Anterior cingulate cortex (tissue), 58 donors: ENCODE results near the gene SLAMF1.
A peak's percentile ranks its signal among the peaks of the same experiment; 100 is the strongest.

ENCODE experiments used
- DNase-seq, 58 donors: peaks; one replicate each; lab custom pipeline; 2025; lab: John Stamatoyannopoulos, UW

SLAMF1 gene

DNA sequence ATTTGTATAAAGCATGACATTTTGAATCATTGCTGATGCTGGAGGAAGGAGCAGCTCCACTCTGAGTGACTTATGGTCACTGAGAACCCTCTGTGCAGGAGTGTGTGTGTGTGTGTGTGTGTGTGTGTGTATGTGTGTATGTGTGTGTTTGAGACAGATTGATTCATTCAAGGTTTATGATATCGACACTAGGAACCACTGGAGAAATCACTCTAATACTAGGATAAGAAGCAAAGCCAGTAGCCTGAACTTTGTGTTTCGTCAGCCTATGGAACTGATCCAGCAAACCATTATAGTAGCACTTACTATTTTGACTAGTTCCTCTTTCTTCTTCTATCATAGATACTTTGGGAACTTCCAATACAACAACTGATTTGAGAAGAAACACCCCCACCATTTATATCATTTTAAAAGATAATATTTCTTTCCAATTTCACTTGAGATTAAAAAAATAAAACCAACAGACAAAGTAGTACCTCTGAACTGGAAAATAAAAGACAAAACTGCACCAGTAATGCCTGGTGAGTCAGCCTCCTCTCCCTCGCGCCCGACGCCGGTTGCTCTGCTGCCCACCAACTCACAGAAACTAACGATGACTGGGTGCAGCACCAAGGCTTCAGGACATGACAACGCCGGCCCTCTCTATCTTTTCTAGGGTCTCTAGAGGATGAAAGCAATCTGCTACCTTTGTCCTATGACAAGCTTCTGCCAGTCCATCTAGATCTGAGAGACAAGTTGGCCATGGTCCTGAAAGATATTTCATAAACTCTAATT is 20.9 kb downstream of the SLAMF1 start:
- no peak for DNase-seq

DNA sequence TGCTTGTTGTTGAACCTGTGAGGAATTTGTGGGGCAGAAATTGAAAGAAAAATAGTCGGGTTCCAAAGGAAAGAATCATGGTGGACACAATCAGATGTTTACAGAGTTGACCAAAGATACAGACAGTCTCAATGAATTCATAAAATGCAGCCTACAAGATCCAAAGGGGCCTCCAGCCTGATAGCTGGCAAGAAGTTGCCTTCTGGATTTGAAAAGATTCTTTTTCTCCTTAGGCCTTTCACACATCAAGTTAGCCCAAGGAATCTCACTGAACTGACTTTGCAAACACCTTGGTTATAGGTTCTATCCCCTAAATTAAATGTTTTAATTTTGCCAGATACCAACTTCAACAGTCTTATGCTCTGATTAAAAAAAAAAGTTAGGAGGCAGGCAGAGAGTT is 21.5 kb downstream of the SLAMF1 start:
- no peak for DNase-seq

DNA sequence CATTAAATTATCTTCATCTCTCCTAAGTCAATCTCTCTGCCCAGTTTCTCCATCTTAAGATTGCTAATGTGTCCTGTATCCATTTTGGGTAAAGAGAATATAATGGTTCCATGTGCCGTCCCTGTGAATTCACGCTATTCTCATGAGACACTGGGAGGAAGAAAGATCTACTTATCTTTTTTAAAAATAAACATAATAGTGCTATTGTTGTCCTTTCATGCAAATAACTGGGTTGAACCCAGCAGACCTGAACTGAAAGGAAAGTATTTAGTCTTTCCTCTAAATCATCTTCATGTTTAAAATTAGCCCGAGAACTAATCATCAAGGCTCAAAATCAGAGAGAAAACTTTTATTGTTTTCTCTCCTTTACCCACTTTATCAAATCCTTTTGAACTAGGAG is 22.4 kb downstream of the SLAMF1 start:
- no peak for DNase-seq

DNA sequence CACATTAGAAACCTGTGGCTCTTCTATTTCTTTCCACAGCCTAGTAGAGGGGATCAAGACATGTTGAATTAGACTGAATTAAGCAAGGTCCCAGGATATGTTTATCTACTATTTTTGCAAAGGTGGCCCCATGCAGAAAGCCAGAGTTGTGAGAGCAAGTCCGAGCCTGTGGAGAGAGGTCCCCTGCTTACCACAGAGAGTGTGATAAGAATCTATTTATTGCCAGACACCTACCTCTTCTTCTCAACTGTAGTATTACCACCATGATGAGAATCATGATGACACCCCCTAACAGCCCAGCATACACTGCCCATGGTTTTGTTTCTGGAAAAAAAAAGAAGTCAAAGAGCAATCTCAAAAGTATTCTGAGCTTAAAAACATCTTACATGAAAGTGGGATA is 23.0 kb downstream of the SLAMF1 start:
- no peak for DNase-seq

DNA sequence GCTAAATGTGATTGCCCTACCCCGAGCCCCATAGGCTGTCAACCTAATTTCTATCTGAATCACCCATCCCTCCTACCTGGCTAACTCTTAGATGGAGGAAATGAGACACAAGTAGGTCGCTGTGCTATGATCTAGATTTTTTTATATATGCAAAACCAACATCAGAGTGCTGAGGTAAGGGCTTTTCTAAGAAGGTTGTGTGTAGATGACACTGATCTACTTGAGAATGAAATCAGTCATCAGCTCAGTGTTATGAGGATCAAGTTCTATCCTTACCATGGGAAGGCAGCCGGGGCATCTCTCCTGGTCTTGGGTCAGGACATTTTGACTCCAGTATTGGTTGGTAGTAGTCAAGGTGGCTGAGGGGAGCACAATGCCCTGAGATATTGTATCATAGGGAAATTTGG is 23.6 kb downstream of the SLAMF1 start:
- DNase-seq = no peak

DNA sequence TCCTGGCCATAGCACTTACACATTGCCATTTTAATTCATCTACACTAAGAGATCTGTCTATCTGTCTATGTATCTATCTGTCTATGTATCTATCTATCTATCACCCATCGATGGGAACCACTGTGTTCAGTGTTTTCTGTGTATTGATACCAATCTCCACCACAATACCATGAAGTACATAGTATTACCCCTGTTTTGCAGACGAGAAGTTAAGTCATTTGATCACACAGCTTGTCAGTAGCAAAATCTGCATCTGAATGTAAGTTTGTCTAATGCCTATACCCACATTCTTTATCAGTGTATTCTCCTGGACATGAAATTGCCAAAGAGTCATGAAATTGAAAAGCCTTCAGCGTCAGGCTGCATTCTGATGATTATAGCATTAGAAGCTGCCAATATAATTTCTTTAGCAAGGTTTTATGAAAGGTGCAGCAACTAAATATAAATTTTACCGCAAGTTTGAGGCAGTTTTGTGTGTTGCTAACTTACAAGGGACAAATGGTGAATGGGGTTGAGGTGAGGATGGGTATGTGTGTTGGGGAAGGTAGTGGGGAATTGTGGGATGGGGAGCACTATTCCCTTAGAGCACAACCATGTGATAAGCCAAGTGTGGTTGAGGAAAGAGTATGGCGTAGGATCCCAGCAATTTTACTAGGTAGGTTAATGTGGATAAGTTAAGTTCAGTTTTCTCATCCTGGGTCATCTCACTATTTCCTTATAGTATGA is 24.2 kb downstream of the SLAMF1 start:
- no peak for DNase-seq

DNA sequence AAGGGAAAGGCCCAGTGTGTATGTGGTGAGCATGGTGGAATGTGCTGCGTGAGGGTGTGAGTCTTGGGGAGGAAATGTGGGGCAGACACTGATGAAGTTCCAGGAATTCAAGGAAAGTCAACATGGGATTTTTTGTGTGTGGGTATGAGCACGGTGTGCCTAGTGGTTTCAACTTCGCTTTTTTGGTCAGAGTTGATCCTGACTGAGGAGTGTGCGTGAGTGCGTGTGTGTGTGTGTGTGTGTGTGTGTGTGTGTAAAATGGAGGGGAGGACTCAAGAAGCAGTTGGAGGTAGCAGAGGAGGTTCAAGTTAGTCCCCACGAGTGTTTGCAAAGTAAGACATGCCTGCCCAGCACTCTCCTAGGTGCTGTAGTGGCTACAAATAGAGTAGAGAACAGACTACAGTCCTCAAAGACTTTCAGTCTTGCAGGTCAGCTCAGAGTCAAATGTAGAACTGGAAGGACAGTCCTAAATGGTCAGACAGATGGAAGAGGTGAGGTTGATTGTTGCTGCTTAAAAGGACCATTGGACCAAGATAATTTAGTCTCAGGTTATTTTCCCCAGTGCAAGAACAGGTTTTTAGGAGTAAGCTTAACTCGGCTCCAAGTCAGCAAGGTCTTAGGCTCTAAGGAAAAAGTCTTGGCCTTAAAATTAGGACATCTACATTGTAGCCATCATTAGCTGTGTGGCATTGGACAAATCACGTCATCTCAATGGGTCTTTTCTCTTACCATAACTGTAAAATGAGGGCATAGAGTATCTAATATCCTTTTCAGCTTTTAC is 25.0 kb downstream of the SLAMF1 start:
- no peak for DNase-seq

DNA sequence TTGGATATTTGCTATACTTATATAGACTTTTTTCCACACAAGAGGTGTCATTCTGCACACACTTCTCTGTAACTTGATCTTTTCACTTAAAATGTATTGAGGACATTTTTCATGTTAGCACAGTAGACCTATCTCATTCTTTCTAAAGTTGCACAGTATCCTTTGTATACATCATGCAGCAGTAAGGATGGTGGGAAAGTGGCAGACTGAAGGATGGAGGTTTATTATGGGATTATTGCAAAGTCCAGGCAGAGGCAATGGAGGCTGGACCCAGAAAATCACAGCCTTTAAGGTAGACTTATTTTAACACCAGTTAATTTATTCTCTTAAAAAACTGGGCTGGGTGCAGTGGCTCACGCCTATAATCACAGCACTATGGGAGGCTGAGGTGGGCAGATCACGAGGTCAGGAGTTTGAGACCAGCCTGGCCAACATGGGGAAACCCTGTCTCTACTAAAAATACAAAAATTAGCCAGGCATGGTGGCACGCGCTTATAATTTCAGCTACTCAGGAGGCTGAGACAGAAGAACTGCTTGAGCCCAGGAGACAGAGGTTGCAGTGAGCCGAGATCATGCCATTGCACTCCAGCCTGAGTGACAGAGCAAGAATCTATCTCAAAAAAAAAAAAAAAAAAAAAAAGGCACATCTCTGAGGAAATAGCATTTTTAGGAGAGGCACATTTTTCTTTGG is 25.8 kb downstream of the SLAMF1 start:
- DNase-seq = no peak

DNA sequence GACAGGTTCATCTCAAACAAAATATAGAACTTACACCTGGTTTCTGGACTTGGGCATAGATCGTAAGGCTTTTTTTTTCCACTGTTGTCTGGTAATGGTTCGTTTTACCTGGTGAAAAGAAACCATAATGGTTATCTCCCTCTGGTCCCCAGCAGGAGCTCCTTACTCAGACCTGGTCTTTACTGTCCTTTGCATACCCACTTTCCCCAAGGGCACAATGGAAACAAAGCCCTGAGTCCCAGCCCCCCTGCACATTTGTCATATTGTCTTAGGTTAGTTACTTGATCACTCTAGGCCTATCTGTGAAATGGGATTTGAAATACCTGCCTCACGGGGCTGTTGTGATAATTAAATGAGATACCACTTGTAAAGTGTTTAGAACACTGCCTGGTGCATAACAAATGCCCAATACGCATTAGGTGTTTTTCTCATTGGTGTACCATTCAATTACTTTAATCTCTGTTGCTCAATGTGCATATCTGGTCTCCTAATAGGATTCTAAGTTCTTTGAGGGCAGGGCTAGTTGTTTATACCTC is 27.0 kb downstream of the SLAMF1 start:
- DNase-seq = no peak

DNA sequence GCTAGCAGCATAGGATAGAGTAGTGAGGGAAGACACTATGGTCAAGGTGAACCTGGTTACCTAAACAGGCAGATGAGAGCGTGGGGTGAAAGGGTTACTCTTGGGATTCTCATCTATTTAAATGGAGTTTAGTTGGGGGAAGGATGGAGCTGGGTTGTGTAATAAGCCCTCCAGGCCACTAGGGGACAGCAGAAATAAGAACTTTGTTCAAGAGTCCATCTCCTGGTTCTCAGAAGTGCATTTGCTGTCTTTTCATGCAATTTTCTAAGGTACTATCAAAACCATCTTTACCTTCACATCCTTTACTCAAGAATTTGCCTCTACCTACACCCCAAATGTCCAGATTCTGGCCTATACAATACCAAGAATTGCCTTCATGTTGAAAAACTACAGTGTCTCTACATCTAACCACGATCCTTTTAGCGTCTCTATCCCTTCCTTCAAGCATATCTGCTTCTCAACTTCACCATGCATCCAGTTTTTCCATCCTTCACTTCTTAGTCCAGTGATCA is 28.0 kb downstream of the SLAMF1 start:
- DNase-seq = no peak

DNA sequence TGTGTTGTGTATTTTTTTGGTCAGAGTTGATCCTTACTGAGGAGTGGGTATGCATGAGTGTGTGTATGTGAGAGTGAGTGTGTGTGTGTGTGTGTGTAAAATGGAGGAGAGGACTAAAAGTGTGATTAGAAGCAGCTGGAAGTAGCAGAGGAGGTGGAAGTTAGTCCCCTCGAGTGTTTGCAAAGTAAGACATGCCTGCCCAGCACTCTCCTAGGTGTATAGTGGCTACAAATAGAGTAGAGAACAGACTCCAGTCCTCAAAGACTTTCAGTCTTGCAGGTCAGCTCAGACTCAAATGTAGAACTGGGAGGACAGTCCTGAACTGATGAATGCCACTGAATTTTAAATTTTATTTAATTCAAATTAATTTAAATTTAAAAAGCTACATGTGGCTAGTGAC is 28.5 kb downstream of the SLAMF1 start:
- DNase-seq = no peak

DNA sequence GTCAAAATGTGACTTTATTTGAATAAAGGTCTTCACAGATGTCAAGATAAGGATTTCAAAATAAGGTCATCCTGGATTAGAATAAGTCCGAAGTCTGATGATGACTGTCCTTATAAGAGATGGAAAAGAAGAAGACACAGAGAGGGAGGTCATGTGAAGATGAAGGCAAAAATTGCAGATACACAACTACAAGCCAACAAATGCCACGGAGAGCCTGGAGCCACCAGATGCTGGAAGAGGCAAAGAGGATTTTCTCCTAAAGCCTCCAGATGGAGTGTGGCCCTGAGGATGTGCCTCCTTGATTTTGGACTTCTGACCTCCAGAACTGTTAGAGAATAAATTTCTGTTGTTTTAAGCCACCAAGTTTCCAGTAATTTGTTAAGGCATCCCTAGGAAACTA is 31.2 kb downstream of the SLAMF1 start:
- no peak for DNase-seq

DNA sequence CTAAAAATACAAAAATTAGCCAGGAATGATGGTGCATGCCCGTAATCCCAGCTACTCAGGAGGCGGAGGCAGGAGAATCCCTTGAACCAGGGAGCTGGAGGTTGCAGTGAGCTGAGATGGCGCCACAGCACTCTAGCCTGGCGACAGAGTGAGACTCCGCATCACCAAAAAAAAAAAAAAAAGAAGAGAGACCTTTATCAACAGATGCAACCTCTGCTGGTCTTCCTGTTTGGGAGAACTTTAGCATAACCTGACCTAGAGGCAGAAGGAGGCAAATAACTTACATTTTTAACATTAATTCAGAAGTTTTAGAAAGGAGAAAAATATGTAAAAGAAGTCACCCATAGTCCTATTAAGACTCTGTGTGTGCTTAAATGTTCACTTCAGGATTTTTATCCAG is 32.4 kb downstream of the SLAMF1 start:
- DNase-seq = no peak

DNA sequence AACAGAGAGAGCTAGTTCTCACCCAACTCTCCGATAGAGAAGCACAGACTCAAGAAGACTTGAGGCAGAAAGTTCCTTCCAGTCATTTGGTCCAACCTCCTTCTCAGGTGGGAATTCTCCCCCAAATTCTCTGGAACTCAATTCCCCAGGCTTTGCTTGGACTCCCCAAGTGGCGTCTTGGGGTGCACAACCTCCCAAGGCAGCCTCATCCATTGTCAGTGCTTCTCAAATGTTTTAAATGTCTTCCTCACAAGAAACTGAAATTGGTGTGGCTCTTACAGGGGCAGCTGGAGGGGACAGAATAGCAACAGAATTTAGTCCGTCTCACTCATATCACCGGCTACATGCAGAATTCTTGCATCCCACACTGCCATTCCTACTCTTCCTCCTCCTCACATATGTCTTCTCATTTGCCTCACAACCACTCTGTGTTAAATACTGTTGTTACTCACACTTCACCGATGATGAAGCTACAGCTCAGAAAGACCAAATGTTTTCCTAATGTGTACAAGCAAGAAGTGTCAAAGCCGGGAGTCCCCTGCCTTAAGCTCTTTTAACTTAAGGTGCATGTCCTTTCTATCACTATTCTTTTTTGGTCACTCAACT is 34.1 kb downstream of the SLAMF1 start:
- peak in 5 of 58 donors; percentile 5 to 19 (median 11) for DNase-seq

DNA sequence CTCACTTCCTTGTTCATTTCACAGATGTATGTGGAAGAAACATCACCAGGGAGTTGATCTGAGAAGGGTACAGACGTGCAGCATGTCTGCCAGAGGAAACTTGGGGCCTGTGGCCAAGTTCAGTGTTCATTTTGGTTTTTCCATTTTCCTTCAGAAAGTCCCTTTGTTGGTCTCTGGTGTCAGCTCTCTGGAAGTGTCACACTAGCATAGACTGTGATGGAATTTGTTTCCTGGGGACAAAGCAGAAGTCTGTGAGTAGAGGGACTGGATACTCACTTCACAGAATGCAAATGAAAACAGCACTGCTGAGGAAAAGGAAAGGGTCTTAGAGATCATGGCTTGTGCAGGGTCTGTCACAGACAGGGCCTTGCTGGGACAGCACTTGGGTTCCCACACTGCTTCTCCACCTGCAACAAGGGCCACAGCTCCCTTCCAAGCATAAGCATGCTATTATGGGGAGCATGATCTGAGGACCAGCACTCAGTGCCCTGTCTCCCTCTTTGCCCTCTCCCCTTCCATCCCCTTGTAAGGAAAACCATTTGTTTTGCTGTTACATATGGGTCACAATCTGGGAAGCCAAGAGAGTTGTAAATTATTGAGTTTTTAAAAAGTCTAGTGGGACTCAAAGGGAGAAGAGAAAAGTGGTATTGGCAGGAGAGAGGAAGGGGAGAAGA is 36.1 kb downstream of the SLAMF1 start:
- no peak for DNase-seq

DNA sequence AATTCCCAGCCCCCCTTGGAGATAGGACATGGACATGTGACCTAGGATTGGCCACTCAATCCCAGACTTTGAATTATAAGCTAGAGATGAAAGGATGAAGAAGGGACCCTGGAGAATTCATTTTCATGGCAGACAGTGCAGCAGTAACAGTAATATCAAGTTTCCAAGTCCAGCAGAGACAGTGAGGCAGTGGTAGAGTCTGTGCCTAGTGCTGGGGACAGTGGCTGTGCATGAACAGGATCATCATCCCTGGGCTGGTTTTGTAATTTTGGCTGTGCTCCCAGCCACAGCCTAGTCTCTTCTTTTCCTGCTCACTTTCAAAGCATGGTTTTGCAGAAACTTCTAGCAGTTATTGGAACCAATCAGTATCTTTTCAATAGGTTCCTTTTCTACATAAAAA is 37.9 kb downstream of the SLAMF1 start:
- no peak for DNase-seq

DNA sequence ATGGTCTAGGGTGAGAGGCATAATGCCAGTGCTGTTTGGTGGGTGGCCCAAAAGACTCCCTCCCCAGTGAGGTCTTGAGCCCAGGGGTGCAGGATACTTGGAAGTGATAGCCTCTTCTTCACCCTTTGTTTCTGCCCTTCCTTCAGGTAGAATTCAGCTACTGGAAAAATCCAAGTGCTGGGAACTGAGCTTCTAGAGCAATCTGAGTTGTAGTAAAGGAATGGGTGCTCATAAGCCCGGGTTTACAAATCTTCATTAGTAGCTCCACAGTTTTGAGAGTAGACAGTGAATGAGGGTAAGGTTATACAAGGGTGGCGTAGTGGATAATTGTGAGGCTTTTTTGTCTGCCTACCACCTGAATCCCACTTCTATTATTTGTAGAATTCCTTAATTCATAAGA is 38.3 kb downstream of the SLAMF1 start:
- DNase-seq = no peak

DNA sequence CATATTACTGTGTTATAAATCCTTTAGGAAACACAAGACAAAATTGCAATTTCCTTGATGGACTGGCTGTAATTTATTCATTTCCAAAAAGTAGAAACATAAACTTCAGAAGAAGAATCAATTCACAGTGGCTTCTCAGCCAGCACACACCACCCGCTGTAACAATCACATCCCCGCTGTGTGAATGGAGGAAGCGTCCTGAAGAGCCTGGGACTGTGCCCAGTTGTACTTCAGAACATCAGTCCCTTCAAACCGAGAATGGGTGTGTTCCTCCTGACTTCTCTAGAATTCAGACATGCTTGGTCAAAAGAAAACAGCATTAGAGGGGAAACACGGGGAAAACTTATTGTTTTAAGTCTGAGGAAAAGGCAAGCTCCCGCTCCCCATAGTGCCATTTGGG is 38.8 kb downstream of the SLAMF1 start:
- no peak for DNase-seq

DNA sequence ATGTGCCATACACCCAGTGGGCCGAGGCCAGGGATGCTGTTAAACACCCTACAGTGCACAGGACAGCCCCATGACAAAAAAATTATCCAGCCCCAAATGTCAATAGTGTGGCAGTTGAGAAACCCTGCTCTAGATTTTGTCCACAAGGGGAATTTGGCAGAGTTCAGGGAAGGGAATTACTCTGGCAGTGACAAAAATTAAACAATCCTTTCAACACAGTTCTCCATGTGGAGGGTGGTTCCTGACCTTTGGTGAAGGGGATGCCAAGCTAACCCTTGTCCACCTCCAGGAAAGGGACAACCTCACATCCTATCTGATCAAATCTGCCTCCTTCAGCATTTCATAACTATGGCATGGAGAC is 39.2 kb downstream of the SLAMF1 start:
- DNase-seq = no peak
